ENCODE data around the gene DYRK4.

DNA sequence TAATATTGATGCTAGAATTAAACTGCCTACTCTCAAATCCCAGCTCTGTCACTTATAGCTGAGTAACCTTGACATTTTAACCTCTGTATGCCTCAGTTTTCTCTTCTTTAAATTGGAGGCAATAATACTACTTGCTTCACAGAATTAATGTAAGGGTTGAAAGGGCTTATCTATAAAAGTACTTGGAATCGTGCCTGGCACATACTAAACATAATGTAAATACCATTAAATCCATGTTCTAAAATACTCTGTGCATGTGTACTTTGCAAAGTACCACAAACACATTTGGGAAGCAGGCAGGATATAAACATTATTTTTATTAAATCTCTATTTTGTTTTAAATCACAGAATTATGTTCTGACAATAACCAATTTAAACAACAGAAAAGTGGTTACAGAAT lies 41.9 kb downstream of the DYRK4 start:
- TF ChIP-seq, protein P1, sequence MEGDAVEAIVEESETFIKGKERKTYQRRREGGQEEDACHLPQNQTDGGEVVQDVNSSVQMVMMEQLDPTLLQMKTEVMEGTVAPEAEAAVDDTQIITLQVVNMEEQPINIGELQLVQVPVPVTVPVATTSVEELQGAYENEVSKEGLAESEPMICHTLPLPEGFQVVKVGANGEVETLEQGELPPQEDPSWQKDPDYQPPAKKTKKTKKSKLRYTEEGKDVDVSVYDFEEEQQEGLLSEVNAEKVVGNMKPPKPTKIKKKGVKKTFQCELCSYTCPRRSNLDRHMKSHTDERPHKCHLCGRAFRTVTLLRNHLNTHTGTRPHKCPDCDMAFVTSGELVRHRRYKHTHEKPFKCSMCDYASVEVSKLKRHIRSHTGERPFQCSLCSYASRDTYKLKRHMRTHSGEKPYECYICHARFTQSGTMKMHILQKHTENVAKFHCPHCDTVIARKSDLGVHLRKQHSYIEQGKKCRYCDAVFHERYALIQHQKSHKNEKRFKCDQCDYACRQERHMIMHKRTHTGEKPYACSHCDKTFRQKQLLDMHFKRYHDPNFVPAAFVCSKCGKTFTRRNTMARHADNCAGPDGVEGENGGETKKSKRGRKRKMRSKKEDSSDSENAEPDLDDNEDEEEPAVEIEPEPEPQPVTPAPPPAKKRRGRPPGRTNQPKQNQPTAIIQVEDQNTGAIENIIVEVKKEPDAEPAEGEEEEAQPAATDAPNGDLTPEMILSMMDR (IDR thresholded peaks at IDR 0.05) = no peak
- TF ChIP-seq POLR2AphosphoS5 (IDR thresholded peaks at IDR 0.05) = no peak
- no peak for TF ChIP-seq POLR2A (IDR thresholded peaks at IDR 0.05)
- TF ChIP-seq EP300 (IDR thresholded peaks at IDR 0.05) = no peak
